ENCODE results near the gene C20orf204.

C20orf204 gene

DNA sequence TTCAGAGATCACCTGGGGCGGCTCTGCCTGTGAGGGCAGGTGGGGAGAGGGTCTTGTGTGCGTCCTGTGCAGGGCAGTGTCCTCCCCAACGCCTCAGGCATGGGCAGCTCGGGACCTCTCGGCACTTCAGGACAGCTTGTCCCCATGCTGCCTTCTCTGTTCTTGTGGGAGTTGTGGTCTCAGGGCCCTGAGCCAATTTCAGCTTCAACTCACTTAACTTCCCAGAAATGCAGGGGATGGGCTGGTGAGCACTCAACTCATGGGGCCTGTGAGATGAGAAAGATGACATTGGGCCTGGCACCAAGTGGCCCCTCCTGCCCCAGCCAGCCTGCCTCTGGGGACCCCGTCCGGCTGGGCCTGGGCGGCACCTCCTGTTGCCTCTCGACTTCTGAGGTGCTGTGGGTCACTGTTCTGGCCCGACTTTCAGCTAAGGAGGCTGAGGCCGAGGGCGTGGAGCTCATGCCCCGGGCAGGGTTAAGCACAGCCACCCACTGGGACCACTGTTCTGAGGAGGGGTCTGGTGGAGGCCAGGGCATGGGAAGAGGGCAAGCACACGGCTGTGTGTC lies 36.6 kb downstream of the C20orf204 start:
- no peak for DNase-seq (ENCODE audit: low read depth)

DNA sequence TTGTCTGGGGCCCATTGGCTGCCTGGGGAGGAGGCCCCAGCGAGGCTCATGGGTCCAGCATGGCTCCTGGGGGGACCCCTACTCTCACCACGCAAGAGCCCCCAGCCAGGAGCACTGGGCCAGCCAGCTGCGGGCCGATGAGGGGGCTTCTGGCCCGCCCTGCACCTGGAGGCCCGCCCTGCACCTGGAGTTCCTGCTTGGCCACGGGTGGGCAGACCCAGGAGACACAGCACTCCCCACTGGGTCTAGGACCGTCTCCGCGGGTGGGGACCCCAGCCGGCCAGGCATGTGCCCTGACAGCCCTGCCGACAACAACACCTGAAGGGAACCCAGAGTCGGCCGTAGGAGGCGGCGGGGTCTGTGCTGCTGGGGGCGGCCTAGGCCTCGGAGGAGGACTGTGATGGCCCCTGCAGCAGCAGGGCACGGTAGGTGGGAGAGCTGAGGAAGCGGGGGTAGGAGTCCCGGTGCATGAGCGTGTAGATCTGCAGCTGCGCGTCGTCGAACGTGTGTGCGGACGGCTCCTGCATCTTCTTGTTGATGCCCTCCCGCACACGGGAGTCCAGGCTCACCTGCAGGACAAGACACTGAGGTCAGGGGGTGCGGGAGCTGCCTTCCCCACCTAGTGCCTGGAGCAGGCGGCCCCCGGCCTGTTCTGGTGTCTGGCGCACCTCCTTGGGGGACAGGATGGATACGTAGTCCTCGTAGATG lies 37.6 kb downstream of the C20orf204 start:
- DNase-seq (ENCODE audit: low read depth): no peak

DNA sequence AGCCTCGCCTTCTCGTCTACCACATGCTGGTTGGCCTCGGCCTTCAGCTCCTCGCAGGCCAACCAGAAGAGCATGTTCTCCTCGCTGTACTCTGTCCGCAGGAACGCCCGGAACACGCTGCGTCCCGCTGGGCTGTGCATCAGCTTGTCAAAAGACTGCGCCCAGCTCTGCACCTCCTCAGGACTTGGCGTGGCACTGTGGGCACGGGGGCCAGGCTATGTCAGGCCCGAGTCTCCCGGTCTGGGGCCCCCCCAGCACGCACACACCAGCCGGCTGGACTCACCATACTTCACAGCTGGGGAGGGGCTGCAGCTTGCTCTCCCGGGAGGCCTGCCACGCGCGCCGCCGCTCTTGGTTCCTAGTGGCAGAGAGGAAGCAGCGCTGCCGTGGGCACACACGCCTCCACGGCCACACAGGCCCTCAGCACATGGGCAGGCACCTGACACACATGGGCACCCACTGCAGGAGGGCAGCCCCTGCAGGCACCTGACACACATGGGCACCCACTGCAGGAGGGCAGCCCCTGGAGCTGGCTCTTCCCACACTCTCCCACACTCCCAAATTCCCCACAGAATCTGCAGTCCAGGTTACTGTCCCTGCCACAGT lies 38.3 kb downstream of the C20orf204 start:
- no peak for DNase-seq (ENCODE audit: low read depth)

DNA sequence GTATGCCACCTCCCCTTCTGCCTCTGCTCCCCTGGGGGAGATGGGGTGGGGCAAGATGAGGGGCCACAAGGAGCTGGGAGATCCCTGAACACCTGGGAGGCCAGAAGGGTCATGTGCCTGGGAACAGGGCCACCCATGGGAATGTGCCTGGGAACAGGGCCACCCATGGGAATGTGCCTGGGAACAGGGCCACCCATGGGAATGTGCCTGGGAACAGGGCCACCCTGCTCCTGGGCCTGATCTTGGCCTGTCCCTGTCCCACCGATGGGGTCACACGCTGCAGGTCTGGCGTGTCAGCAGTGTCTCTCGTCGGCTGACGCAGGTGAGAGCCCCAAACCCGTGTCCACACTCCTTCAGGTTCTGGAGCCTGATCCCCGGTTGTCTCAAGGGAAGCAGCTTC lies 39.0 kb downstream of the C20orf204 start:
- no peak for DNase-seq (ENCODE audit: low read depth)

DNA sequence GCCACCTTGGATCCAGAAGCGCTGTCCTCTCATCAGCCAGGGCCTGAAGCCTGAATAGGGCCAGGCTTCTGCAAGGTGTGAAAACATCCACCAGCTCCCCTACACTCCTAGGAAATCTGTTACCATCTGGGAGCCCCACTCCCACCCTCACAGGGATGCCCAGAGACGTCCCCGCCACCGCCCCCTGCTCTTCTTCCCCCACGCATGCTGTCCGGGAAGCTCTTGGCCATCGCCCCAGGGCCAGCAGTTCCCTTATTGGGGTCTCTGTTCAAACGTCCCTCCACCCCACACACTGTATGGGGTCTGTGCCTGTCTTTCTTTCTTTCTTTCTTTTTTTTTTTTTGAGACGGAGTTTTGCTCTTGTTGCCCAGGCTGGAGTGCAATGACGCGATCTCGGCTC lies 39.6 kb downstream of the C20orf204 start:
- no peak for DNase-seq (ENCODE audit: low read depth)

DNA sequence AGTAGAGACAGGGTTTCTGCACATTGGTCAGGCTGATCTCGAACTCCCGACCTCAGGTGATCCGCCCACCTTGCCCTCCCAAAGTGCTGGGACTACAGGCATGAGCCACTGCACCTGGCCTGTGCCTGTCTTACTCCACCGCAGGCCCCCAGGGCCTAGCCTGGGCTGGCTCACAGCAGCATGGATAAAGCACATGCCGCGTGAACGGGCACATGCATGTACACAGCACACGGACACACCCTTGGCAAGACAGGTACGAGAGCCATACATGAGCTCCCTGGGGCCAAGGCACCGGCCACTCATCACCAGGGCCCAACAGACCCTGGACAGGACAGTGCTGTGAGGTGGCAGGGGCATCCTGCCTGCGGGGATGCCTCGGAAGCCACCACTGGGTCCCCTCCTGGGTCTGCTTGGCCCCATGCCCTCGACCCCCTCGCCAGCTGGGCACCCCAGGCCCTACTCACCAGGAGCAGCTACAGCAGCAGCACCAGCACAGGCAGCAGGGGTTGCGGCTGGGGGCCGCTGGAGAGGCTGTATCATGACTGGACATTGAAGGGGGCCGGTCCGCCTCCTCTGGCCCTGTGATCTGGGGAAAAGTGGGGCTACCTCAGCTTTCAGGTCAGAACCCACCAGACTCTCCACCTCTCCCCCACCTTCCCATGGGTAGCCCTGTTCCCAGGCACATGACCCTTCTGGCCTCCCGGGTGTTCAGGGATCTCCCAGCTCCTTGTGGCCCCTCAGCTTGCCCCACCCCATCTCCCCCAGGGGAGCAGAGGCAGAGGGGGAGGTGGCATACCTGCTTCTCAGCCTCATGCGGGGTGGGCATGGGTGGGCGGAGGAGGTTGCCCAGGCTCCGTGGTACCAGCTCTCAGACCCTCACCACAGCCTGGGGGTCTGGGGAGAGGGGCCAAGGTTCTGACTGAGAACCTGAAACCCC lies 40.3 kb downstream of the C20orf204 start:
- no peak for DNase-seq (ENCODE audit: low read depth)

DNA sequence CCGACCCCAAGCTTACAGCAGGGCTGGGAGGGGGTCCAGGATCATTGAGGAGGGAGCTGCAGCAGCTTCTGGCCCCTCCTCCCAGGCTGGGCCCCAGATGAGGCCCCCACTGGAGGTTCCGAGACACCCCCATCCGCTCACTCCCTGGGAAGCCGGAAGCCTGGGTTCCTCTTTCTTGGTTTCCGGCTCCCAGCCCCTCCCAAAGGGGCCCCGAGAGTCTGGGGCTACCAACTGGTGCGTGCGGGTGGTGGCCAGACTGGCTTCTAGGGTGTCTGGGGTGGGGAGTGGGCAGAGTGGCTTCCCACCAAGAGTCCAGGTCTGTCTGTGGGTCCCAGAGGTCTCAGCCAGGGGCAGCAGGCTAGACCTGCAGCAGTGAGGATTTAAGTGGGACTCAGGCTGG lies 41.1 kb downstream of the C20orf204 start:
- no peak for DNase-seq (ENCODE audit: low read depth)

DNA sequence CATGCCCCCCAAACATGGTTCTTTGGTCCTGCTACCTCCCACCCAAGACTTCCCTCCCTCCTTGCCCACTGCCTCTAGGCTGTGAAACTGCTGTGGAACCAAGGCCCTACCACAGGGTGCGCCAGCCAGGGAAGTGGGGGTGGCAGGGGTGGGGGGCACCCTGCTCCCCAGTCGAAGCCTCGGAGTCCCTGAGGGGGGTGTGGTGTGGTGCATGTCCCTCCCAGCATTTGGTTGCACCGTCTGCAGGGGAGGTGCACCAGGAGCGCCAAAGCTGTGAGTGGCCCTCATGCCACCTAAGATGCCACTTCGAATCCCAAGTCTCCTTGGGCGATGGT lies 41.5 kb downstream of the C20orf204 start:
- no peak for DNase-seq (ENCODE audit: low read depth)

DNA sequence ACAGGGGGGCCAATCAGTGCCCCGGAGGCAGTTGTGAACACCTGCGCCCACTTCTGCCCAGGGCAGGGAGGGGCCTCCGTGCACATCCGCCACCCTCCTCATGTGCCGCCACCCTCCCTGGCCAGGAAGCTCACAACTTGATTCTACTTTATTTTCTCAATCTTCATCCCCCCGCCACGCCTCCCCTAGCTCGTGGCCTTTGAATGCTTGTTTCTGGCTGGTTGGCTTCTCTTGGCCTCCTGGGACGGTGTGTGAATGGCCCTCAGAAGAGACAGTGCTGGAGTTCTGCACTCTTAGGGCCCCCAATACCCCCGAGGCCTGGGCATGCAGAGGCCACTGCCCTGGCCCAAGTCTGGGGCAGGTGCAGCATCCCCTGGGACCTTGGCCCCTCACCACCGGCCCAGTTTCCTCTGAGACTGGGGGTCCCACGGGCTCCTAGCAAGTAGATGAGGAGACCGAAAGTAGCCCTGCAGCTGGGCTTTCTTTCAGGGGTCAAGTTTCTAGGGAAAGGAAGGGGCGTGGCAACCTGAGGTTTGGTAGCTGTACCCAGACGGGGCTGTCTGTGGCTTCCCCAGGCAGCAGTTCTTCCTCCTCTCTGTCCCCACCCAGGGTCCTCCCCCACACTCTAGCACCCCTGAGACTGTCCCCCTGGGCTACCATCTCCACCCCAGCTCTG lies 42.0 kb downstream of the C20orf204 start:
- DNase-seq (ENCODE audit: low read depth): no peak

DNA sequence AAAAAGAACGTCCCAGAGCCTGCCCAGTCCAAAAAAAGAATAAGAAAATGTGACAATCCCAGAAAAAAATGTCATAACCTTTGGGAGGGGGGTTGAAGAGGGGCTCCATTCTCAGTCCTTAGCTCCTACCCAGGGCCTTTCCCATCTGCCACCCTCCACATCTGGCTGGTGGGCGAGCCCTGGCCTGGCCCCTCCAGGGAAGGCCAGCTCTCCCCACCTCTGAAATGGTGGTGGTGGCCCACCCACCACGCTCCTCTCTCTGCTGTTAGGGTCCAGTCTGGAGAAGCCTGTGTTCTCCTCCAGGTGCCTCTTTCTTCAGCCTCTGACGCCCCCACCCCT lies 42.9 kb downstream of the C20orf204 start:
- DNase-seq (ENCODE audit: low read depth): no peak

DNA sequence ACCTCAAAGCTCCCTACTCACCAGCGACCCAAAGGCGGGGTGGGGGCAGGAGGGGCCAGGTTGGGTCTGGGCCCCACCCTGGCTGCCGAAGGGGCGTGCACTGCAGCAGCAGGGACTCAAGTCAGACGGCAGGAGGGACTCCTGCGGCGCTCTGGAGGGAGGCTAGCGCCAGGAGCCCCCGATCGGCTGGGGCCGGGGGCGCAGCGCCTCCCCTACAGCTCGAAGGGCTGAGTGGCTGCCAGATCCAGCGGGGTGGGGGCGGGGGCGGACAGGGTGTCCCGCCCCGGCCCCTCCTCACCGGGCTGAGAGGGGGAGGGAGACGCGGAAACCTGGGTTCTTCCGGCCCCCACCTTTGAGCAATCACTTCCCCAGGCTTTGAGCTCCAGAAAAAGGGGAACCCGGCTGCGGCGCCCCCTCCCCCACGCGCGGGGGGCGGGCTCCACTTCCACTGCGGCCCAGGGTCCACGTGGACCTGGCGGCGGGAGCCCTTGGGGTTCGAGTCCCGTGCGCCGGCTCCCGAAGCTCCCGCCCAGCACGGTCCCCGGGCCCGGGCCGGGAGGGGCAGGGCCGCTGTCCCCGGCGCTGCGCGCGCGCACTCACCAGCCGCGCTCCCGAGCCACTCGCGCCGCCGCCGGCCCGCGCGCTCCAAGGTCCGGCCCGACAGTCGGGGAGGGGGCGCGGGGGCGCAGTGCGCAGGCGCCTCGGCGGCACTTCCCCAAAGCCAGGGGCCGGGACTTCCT lies 43.5 kb downstream of the C20orf204 start, which contains the start of gene RGS19:
Gene RGS19, minus strand, starts transcription at position 246 of the 740 bp plus-strand sequence. CDS start 2,632 bp downstream, outside the sequence.
- no peak for DNase-seq (ENCODE audit: low read depth)

DNA sequence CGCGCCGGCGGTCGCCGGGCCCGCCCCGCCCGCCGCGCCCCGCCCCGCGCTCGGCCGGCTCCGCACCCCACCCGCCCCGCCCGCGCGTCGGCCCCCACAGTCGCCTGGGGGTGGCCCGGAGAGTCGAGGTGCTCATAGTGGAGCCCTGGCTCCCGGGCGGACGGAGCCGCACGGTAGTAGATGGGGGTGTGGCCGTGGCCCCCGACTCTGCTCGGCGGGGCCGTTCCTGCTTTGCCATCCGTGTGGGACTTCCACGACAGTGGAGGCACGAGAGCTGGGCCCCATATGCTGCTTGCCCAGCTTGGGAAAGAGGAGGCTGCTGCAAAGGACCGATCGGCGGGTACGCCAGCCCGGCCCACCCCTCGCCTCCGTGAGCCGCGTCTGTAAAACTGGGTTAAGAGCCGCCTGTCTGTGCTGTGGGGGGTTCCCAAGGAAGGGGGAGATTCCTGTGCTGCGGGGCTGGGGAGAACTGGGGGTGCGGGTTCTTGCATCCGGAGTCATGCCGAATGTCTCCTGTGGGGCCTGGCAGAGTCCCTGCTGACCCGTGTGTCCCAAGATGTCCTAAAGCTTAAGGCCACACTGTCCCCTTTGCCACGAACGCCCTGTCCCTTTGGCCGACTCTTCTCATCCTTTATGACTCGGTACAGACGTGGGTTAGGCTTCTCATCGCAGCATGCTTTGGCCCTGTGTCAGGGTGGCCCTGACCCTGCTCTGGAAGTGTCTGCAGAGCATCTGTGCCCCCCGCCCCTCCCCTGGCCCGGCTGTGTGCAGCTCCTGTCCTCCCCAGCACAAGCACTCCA lies 44.2 kb downstream of the C20orf204 start, which contains the start of gene OPRL1:
Gene OPRL1, plus strand, starts transcription at position 70 of the 800 bp plus-strand sequence. CDS start 12,639 bp downstream, outside the sequence.
- DNase-seq (ENCODE audit: low read depth): no peak

DNA sequence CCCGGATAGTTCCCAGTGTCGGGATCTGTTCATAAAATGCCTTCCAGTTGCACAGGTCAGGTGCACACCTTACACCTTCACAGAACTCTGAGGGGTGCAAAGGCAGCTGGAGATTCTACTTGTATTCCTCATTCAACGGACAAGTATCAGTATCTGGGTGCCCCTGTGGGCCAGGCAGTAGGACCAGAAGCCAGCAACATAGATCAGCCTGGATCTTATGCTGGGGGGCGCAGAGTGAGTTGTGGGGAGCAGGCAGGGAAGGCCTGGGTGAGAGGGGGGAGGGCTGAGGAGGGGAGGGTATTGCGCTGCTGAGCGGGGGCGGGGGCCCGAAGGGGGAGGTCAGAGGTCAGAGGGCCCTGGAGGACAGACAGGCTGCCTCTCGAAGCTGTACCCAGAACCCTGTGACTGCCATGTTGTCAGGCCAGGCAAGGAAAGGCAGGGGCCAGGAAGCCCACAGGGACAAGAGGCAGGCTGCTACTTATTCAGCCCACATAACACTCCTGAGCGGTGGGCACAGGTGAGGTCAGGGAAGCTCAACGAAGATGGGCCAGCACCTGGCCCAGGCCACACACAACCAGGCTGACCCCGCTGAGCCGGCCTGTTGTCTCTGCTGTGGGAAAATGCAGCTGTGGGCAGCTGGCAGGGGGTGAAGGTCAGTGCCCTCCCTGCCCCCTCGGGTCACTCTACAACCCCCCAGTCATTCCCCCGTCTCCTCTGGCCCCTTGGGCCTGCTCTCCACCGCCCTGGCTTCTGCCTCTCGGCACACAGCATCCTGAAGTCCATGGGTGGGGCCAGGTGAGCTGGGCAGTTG lies 45.0 kb downstream of the C20orf204 start:
- no peak for DNase-seq (ENCODE audit: low read depth)

DNA sequence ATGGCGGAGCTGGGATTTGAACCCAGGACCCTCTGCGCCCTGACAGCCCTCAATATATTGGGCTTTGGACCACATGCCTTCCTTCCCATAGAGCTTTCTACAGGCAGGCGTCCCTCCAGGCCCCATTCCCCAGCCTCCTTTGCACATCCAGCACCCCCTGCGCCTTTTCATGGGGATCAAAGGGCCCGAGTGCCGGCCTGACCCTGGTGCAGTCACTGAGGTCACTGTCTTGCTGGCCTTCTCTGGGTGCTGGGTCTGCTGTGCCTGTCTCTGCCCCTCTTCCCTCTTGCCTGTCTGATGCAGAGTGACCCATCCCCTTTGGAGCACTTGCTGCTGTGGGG lies 45.6 kb downstream of the C20orf204 start:
- no peak for DNase-seq (ENCODE audit: low read depth)

DNA sequence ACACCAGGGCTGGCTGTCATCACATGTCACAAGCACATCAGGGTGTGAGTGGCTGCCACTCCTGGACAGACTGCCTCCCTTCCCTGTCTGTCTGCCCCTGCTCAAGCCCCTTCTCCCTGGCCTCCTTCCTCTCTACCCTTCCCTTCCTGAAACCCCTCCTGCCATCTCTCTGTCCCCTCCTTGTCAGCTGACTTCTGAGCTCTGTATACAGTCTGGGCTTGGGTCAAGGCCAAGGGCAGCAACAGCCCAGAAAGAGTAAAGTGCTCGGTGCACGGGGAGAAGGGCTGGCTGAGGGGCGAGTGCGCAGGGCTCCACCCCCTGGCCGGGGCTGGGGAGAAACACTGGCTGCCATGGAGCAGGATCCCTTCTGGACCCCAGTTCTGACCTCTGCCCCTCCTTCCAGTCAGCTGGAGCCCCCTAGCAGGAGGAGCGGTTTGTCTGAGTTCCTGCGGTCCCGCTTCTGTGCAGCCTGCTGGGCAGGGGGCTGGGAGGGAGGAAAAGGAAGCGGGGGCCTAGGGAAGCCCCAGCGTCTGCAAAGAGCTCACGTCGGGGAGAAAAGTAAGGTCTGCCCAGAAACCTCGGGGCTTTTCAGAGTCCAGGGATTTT lies 46.2 kb downstream of the C20orf204 start:
- no peak for DNase-seq (ENCODE audit: low read depth)

DNA sequence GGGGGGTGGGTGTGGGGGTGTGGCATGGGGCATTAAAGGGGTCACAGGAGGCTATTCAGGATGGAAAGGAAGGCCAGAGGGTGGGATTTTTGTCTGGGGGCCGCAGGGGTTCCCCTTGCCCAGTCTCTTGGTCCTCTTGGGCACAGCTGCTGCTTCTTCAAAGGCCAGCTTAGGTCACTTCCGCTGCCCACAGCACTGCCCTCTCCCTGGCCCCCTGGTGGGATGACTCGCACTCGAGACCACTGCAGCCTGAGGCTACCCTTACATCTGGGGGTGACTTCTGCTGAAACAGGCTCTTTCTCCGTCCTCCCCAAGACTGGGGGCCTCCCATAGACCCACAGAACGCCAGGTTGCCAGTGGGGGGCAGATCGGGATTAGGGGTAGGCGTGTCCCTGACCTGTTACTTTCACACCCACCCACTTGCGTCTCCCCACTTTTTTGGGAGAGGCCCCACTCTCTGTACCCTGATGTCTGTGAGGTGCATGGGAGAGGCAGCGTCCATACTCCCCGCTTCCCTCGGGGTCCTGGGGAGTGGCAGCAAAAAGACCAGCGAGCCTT lies 46.9 kb downstream of the C20orf204 start:
- DNase-seq (ENCODE audit: low read depth): no peak

DNA sequence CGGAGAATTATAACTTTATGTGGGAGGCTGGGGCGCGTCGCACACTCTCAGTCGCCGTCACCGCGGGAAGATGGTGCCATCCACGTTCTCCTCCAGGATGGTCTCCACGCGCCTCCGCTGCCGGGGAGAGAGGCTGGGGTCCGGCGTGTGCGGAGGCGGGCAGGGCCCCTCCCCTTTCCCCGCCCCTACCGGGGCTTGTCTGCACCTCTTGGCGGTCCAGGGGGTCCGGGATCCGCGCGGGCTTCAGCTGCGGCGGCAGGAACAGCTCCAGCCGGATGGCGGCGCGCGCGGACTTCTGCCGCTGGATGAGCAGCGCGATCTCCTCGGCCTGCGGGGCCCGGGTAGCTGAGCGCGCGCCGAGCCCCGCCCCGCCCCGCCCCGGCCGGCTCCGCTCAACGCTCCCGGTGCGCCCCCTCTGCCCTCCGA lies 47.4 kb downstream of the C20orf204 start:
- DNase-seq (ENCODE audit: low read depth): no peak

DNA sequence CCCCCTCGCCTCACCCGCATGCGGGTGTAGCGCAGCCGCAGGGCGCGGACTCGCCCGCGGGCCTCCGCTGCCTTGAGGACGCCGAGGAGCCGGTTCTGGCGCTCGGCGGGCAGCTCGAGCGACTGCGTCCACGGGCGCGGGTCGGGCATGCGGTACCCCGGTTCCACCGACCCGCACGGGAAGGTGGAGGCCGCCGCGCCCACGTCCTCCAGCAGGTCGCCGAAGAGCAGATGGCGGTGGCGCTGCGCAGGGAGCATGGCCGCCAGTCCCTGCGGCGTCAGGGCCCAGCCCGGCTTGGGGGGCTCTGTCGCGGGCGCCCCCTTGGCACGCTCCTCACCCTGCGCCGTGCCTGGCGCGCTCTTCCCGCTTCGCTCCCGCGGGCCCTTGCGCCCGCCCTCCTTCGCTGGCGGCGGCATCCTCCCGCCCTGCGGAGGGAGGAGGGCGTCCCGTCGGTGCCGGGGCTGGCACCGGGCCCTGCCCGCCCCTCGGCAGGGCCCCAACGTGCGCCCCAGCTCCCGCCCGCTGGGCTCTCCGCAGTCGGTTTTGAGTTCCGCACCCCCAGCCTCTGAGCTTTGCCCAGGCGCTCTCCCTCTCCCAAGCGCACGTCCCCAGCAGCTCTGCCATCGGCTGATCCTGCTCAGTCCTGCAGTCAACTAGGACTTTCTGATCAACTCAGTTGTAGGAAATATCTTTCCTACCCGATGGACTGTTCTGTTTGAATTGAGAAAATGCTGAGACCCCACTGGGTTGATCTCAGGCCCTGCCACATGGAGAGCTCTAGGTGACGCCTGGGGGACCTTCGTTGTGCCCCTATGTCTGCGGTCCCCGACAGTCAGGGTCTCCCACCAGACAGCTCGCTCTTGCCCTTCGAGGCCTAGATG lies 48.1 kb downstream of the C20orf204 start, which contains the start of gene LKAAEAR1:
Gene LKAAEAR1, minus strand, starts transcription at position 595 of the 881 bp plus-strand sequence. Its CDS starts 179 bp downstream, at position 416.
- DNase-seq (ENCODE audit: low read depth): no peak

Measured in stimulated activated CD8-positive, alpha-beta memory T cell treated with anti-CD3 and anti-CD28 coated beads, Interleukin-15, amount 100 ng/mL, for 1 hour (primary cell).